ENCODE data around the gene PYGM. TPM values are rescaled to one million over a fixed set of nuclear protein-coding genes. Genes with fewer than 3 reads are reported as not detected.

PYGM gene
- total and polyA plus RNA-seq, 2 of the 13 experiments (the other 11 are each of a cell fraction or from before 2014, with no cell fraction given), result 0.11 to 0.12 TPM

- no TSS peak for BruUV-seq (replicated peaks)
- Histone ChIP-seq H3K4me3 (replicated peaks in 1 of 3; ENCODE audit: insufficient read depth in 1 of 3, low read depth in 2 of 3, low read length in 3 of 3) (no peak overlapping the region), H3K9ac (ENCODE audit: insufficient read depth, low read depth, low read length) (no peak overlapping the region), H3K36me3 (replicated peaks in 1 of 2; ENCODE audit: control insufficient read depth in 1 of 2, insufficient read depth in 2 of 2, low read length in 2 of 2) (no peaks in the 10 kb centered on the region), H3K4me1 (ENCODE audit: insufficient read depth, low read length) (peaks cover 12% of the 10 kb centered on the region), H3K79me2 (ENCODE audit: insufficient read depth, low read length) (no peaks in the 10 kb centered on the region), H3K27me3 (ENCODE audit: control insufficient read depth in 1 of 2, insufficient read depth in 2 of 2, low read length in 2 of 2) (peaks cover 1 to 38% of the 10 kb centered on the region in 2 experiments; a peak in 4 of 5 replicates), H3K9me3 (ENCODE audit: low read length) (no peaks in the 10 kb centered on the region), H3K27ac (ENCODE audit: extremely low read length, insufficient read depth, low read length) (no peak overlapping the region), H4K20me1 (ENCODE audit: insufficient read depth, low read length) (no peaks in the 10 kb centered on the region), H2AFZ (ENCODE audit: low read length) (no peak overlapping the region), H3K4me2 (ENCODE audit: low read depth, low read length) (no peak overlapping the region)
- CTCF ChIA-PET (ENCODE audit: low intra/inter-chr PET ratio, low total read pairs), result no interaction called here
- TF ChIP-seq ZNF530 (CRISPR knock-in tag; IDR thresholded peaks at IDR 0.05; ENCODE audit: low read depth) (no peak), RERE (CRISPR knock-in tag; IDR thresholded peaks at IDR 0.05; ENCODE audit: low read depth) (no peak)
- WGBS (ENCODE audit: low lambda C conversion rate), result 18% methylated on average over 3 of the region's 3 CpGs
- FAIRE-seq (no peak), ATAC-seq (no peak), DNase-seq (ENCODE audit: low spot score) (no peak)
- intact Hi-C loops (cut with micrococcal nuclease; ENCODE audit: unreplicated experiment) (no loop called here), in situ Hi-C loops (cut with HindIII; ENCODE audit: extremely low pct_ligation_motif_present, low pct_unique_long_range_greater_than_20kb) (no loop called here)
- POLR2A ChIA-PET, result no interaction called here
Observed at GRCh38 chr11:64731601-64732000, 28.2 kb downstream of the PYGM start.

Measured in HepG2 (cell line).